HG03045 (cell line): ENCODE data around the gene CHCHD3.

Experiments
- ATAC-seq: cut with Tn5 transposase; IDR thresholded peaks from one replicate; pipeline ENCODE4 v1.9.1; 2021; ENCODE audit warnings: mild to moderate bottlenecking, moderate library complexity; ENCODE audit not compliant: unreplicated experiment

CHCHD3 gene

GRCh38 chr7:132782777-132783640 lies 298.9 kb downstream of the CHCHD3 start:
- ATAC-seq = no peak

- no peak for ATAC-seq
These were observed 301.1 kb downstream of the CHCHD3 start for GRCh38 chr7:132780822-132781221.

GRCh38 chr7:132779164-132779563 lies 302.7 kb downstream of the CHCHD3 start:
- ATAC-seq = no peak

- ATAC-seq = no peak
These were observed 303.1 kb downstream of the CHCHD3 start for GRCh38 chr7:132778761-132779160.

- ATAC-seq = no peak
These were observed 303.9 kb downstream of the CHCHD3 start for GRCh38 chr7:132777956-132778355.

GRCh38 chr7:132777414-132777813 lies 304.5 kb downstream of the CHCHD3 start:
- ATAC-seq = no peak

GRCh38 chr7:132776048-132776620 lies 305.8 kb downstream of the CHCHD3 start:
- no peak for ATAC-seq

- no peak for ATAC-seq
These were observed 308.3 kb downstream of the CHCHD3 start for GRCh38 chr7:132773527-132773956.

GRCh38 chr7:132771301-132771730 lies 310.6 kb downstream of the CHCHD3 start:
- no peak for ATAC-seq

GRCh38 chr7:132770055-132770454 lies 311.8 kb downstream of the CHCHD3 start:
- ATAC-seq = no peak

GRCh38 chr7:132769280-132769679 lies 312.6 kb downstream of the CHCHD3 start:
- no peak for ATAC-seq

GRCh38 chr7:132768099-132768498 lies 313.8 kb downstream of the CHCHD3 start:
- ATAC-seq = no peak

- ATAC-seq = no peak
These were observed 314.5 kb downstream of the CHCHD3 start for GRCh38 chr7:132767378-132767777.

- no peak for ATAC-seq
These were observed 315.2 kb downstream of the CHCHD3 start for GRCh38 chr7:132766660-132767059.

GRCh38 chr7:132765861-132766260 lies 316.0 kb downstream of the CHCHD3 start:
- ATAC-seq = no peak

- no peak for ATAC-seq
These were observed 317.1 kb downstream of the CHCHD3 start for GRCh38 chr7:132764762-132765161.

- ATAC-seq = no peak
These were observed 321.0 kb downstream of the CHCHD3 start for GRCh38 chr7:132760866-132761265.

- no peak for ATAC-seq
These were observed 321.7 kb downstream of the CHCHD3 start for GRCh38 chr7:132760244-132760623.

GRCh38 chr7:132759482-132760243 lies 322.2 kb downstream of the CHCHD3 start:
- no peak for ATAC-seq

GRCh38 chr7:132758986-132759385 lies 322.9 kb downstream of the CHCHD3 start:
- no peak for ATAC-seq

GRCh38 chr7:132757783-132758182 lies 324.1 kb downstream of the CHCHD3 start:
- ATAC-seq = no peak
